Measurements from ENCODE around the gene ATG9A.

GRCh38 chr2:219273937-219274336, 44.5 kb upstream of the ATG9A start:
- no peak for TF ChIP-seq POLR2AphosphoS5 (IDR thresholded peaks at IDR 0.05; ENCODE audit: borderline replicate concordance, low read depth, low read length)
- no peak for TF ChIP-seq EZH2 (IDR thresholded peaks at IDR 0.05)
- no peak for TF ChIP-seq FOXP2 (optimal IDR thresholded peaks at IDR 0.05; ENCODE audit: control extremely low read depth, extremely low read length, insufficient read depth)

All from SK-N-MC (cell line).